Esophagus muscularis mucosa (tissue), 4 donors: Measurements from ENCODE around the gene DYNC1I1.

Experiments
- CTCF ChIP-seq, 3 experiments: fragments of 200-600 bp in 2 of 3; fragments of 450-650 bp in 1 of 3; sonication (generic) in 2 of 3; IDR thresholded peaks; one replicate each; pipeline ENCODE4 v1.5.1; 2017 to 2019; ENCODE audit warnings: antibody characterized with exemption in 3 of 3, mild to moderate bottlenecking in 2 of 3, moderate library complexity in 1 of 3
- EP300 ChIP-seq: sonication (generic); formaldehyde crosslinking; IDR thresholded peaks from one replicate; pipeline ENCODE4 v1.6.1; 2017; ENCODE audit warnings: antibody characterized with exemption
- POLR2A ChIP-seq: fragments of 450-650 bp; IDR thresholded peaks from one replicate; pipeline ENCODE4 v1.6.1; 2017; ENCODE audit warnings: antibody characterized with exemption, moderate library complexity, mild to moderate bottlenecking, low read depth
- POLR2AphosphoS5 ChIP-seq, 2 donors: sonication (generic); formaldehyde crosslinking; IDR thresholded peaks; one replicate each; pipeline ENCODE4 v1.6.1; 2017; ENCODE audit warnings: antibody characterized with exemption in 2 of 2

- TF ChIP-seq POLR2AphosphoS5 (IDR thresholded peaks at IDR 0.05), result no peak
- TF ChIP-seq CTCF (IDR thresholded peaks at IDR 0.05), result no peak
- no peak for TF ChIP-seq EP300
- TF ChIP-seq POLR2A, result no peak
Measured at GRCh38 chr7:95730493-95731280, 41.7 kb upstream of the DYNC1I1 start.
